ENCODE data around the gene CCDC7. TPM values are rescaled to one million over a fixed set of nuclear protein-coding genes. Genes with fewer than 3 reads are reported as not detected.

Gene CCDC7
- total and polyA plus RNA-seq, 12 donors = 1.8 to 31.2 (median 16.9) TPM

GRCh38 chr10:32616438-32616837 lies 170.5 kb downstream of the CCDC7 start:
- H3K36me3 ChIP-seq (replicated peaks in 1 of 2) = no peaks in the 10 kb centered on the region
- no peak overlapping the region for H3K27ac ChIP-seq
- no peak for DNase-seq
- H3K27me3 ChIP-seq = no peaks in the 10 kb centered on the region
- intact Hi-C loops (cut with DNase I) = no loop called here
- 76 to 88% (median 84%) methylated on average over 2 of the region's 2 CpGs for WGBS, 4 donors
- no peak for TF ChIP-seq POLR2A (IDR thresholded peaks at IDR 0.05)
- no peak for TF ChIP-seq CTCF (IDR thresholded peaks at IDR 0.05)
- H3K4me3 ChIP-seq = no peak overlapping the region
- H3K9me3 ChIP-seq (replicated peaks in 1 of 3) = peaks cover 0 to 7% (median 0%) of the 10 kb centered on the region in 3 donors
- no peaks in the 10 kb centered on the region for H3K4me1 ChIP-seq (replicated peaks in 1 of 2)

- Histone ChIP-seq H3K36me3 (replicated peaks in 1 of 2) (no peaks in the 10 kb centered on the region), H3K27ac (no peak overlapping the region), H3K4me3 (no peak overlapping the region), H3K9me3 (replicated peaks in 1 of 3) (peaks cover 0 to 7% (median 3%) of the 10 kb centered on the region in 3 donors), H3K27me3 (no peaks in the 10 kb centered on the region), H3K4me1 (replicated peaks in 1 of 2) (no peaks in the 10 kb centered on the region)
- no peak for DNase-seq
- no peak for TF ChIP-seq POLR2A (IDR thresholded peaks at IDR 0.05)
- intact Hi-C loops (cut with DNase I) = no loop called here
Observed at GRCh38 chr10:32618482-32618881, 172.5 kb downstream of the CCDC7 start.

- Histone ChIP-seq H3K27me3 (no peaks in the 10 kb centered on the region), H3K4me1 (replicated peaks in 1 of 2) (no peaks in the 10 kb centered on the region), H3K4me3 (no peak overlapping the region), H3K9me3 (replicated peaks in 1 of 3) (peaks cover 0 to 7% (median 3%) of the 10 kb centered on the region in 3 donors), H3K27ac (no peak overlapping the region), H3K36me3 (replicated peaks in 1 of 2) (no peaks in the 10 kb centered on the region)
- 0 to 98% (median 92%) methylated on average over 1 of the region's 1 CpG for WGBS, 4 donors
- intact Hi-C loops (cut with DNase I) = no loop called here
- no peak for DNase-seq
- no peak for TF ChIP-seq CTCF (IDR thresholded peaks at IDR 0.05)
- no peak for TF ChIP-seq POLR2A (IDR thresholded peaks at IDR 0.05)
Observed at GRCh38 chr10:32621969-32622368, 176.0 kb downstream of the CCDC7 start.

- no peak for DNase-seq
- Histone ChIP-seq H3K4me1 (replicated peaks in 1 of 2) (no peaks in the 10 kb centered on the region), H3K27me3 (no peaks in the 10 kb centered on the region), H3K27ac (no peak overlapping the region), H3K9me3 (replicated peaks in 1 of 3) (peaks cover 0 to 7% (median 3%) of the 10 kb centered on the region in 3 donors), H3K4me3 (no peak overlapping the region), H3K36me3 (replicated peaks in 1 of 2) (no peaks in the 10 kb centered on the region)
- no peak for TF ChIP-seq CTCF (IDR thresholded peaks at IDR 0.05)
- intact Hi-C loops (cut with DNase I) = no loop called here
- WGBS, 4 donors = 87 to 96% (median 92%) methylated on average over 2 of the region's 2 CpGs
Observed at GRCh38 chr10:32622409-32622808, 176.5 kb downstream of the CCDC7 start.

- Histone ChIP-seq H3K4me1 (replicated peaks in 1 of 2) (no peaks in the 10 kb centered on the region), H3K27ac (no peak overlapping the region), H3K9me3 (replicated peaks in 1 of 3) (no peaks in the 10 kb centered on the region), H3K4me3 (no peak overlapping the region), H3K36me3 (replicated peaks in 1 of 2) (no peaks in the 10 kb centered on the region), H3K27me3 (no peaks in the 10 kb centered on the region)
- WGBS, 4 donors = 3 to 99% (median 44%) methylated on average over 1 of the region's 1 CpG
- TF ChIP-seq CTCF (IDR thresholded peaks at IDR 0.05) = no peak
- no peak for TF ChIP-seq POLR2A (IDR thresholded peaks at IDR 0.05)
- intact Hi-C loops (cut with DNase I) = no loop called here
- no peak for DNase-seq
Observed at GRCh38 chr10:32627183-32627582, 181.2 kb downstream of the CCDC7 start.

Measured in adrenal gland (tissue), 12 donors.